CMK (cell line): ENCODE data around the gene SH2D5.
"Not testable (repeated sequence)": the region's sequence is repeated elsewhere in the genome, so short reads cannot be mapped to it uniquely, and the experiment has no call there.

Experiments
- DNase-seq: peaks from one replicate; pipeline ENCODE4 v3.0.0-alpha.2; 2010; ENCODE audit warnings: low read depth

The SH2D5 gene

DNA sequence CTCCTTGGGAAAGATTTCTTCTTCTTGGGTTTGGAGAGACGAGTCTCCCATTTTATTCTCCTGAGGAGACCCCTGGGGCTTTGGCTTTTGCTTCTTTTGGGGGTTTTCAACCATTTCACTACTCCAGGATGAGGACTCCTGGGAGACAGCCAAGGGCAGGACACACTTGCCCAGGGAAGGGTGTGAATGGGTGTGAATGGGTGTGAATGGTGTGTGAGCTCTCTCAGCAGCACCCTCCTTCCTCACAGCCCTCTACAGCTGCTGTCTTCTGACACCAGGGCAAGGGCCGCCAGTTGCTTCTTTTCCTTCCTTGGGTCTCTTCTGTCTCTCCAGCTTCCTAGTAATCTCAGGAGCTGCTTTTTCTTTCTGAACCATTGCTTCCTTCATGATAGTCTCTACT is 38.9 kb downstream of the SH2D5 start:
- no peak for DNase-seq

DNA sequence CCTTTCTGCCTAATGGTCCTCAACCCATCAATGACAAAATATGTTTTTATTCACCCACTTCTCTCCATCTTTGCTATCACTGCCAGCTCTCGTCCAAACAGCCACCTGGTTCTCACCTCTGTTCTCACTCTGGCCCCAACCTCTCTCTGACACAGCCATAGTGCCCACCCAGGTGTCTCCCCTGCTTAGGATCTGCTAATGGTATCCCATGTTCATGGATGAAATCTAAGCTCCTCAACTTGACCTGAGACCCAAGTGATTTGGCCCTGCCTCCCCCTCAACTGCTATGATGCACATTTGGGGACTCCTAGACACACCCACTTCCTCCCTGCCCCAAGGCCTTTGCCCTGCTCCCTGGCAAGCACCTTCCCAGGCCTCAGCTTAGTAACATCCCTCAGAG is 40.6 kb downstream of the SH2D5 start:
- DNase-seq, result no peak

DNA sequence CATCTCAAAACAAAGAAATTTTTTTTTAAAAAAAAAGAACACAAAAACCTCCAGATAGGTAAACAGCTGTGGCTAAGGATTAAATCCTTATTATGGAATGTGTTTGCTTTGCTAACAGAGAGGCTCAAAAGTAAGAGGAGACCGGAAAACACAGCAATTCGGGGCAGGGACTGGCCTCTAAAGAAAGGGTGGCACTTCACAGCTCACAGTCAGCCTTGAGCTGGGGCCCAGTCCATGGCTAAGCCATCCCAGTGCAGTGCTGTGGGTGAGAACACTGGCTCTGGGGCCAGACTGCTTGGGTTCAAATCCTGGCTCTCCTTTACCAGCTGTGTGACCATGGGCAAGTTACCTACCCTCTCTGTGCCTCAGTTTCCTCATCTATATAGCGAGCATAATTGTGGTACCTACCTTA is 42.9 kb downstream of the SH2D5 start:
- DNase-seq, result no peak

DNA sequence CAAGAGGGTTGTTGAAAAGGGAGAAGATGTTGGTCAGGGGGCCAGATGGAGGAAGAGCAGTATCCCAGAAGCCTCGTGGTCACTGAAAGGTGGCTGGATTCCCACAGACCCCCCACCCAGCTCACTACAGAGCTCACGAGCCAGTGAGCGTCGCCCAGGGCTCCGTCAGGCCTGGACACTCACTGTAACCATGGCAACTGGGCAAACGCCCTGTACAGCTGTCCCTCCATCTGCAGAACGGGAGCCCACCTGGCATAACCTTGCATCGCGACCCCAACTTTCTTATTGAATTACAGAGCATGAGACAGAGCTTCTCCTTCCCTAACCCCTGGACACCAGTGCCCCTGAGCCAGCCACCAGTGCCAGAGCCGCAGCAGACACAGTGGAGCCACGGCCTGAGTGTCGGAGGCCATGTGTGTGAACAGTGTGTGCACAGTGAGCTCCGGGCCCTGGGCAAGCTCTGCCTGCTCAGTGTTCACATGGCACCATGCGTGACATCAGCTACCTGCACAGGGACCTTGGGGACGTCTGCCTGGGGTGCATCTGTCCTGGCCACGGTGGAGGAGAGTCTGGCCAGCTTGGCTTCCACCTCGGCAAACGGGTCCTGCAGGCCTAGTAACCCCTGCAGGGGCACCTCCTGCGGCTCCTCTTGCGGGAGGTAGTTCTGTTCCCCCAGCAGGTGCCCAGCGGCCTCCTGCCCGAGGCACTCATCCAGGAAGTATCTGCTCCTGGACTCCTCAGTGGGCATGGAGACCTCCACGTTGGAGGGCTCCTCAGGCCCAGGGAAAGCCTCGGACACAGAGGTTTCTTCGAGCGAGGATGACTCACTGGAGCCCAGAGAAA is 45.4 kb downstream of the SH2D5 start:
- DNase-seq, result no peak

DNA sequence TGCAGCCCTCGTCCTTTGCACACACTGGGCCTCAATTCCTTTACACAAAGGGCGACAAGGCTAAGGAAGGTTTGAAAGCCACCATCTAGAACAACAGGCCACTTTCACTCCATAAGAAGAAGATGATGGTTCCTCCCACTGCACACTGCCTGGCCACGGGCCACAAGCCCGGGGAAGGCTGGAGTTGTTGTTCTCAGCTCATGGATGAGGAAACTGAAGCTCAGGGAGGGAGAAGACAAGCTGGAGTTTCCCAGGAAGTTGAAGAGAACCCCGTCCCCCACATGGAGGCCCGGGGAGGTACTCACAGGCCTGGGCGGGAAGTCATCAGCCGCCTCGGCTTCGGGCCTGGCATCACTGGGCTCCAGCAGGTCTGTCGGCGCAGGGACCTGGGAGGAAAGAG is 46.8 kb downstream of the SH2D5 start:
- no peak for DNase-seq

DNA sequence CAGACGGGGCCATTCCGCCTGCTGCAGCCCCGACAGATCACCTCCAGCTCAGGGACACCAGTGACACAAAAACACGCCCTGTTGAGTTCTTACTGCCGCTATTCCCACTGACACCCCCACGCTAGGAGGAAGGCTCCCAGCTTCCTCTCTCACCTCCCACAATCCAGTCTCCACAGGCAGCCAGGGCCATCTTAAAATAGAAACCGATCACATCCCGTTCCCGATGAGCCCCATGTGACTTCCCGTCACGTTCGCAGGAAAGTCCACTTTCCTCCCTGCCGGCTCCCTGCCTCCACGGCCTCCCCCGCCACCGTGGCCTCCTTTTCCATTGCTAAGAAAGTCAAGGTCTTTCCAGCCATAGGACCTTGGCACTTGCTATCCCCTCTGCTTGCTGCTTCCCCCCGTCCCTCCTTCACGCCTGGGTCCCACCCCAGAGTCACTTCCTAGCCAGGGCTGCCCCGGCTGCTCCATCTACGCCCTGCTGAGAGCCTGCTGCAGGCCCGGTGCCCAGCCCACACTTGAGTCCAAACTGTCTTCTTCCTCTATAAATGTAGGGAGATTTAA is 47.3 kb downstream of the SH2D5 start:
- DNase-seq, result no peak

DNA sequence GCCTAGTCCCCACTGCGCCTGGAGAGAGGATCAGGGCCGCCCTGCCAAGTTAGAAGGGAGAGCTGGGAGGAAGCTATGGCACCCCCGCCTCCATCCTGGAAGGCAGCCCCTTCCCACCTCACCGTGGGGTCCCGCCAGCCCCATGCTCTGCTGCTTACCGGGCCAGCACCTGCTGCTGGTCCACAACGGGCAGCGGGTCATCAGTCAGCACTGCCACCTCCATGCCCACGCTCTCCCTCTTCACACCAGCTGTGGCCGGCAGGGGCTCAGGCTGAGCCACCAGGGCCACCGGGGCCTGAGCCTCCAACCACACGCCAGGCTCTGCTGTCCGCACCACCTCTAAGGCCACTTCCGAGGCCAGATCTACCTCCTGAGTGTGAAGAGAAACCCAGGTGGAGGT is 47.9 kb downstream of the SH2D5 start:
- no peak for DNase-seq

DNA sequence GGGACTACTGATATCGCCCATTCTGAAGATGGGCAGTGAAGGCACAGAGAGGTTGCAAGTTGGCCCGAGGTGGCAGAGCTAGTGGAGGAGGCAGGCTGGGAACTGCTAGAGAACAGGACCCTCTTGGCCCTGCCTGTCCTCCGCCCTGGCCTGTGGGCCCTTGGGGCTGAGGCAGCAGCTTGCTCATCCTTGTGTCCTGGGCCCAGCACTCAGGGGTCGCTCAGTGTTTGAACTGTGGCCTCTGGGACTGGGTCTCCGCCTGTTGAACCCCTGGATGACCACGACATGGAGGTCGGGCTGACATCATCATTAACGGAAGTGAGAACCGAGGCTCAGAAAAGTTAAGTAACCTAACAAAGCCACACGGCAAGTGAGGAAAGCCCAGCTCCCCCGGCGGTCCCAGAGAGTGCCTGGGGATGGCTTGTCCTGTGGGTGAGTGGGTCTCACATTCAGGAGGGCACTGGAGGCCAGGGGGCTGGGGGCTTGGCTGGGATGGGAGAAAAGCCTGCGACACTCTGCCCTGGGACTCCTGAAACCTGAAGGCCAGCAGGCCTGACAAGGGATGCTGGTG is 48.4 kb downstream of the SH2D5 start:
- no peak for DNase-seq

DNA sequence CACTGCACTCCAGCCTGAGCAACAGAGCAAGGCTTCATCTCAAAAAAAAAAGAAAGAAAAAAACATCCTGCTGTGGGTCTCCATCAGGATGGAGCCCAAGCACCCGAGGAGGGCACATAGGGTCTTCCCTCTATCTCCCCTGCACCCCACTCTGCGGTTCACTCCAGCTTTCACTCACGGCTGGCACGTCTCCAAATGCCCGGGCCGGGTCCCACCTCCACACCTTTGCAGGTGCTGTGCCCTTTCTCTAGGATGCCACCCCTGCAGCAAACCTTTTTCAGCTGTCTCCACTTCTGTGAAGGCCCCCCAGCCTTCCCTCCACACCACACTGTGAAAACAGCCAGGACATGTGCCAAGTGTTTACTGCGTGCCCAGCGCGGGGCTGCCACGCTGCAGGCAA is 48.9 kb downstream of the SH2D5 start:
- no peak for DNase-seq

DNA sequence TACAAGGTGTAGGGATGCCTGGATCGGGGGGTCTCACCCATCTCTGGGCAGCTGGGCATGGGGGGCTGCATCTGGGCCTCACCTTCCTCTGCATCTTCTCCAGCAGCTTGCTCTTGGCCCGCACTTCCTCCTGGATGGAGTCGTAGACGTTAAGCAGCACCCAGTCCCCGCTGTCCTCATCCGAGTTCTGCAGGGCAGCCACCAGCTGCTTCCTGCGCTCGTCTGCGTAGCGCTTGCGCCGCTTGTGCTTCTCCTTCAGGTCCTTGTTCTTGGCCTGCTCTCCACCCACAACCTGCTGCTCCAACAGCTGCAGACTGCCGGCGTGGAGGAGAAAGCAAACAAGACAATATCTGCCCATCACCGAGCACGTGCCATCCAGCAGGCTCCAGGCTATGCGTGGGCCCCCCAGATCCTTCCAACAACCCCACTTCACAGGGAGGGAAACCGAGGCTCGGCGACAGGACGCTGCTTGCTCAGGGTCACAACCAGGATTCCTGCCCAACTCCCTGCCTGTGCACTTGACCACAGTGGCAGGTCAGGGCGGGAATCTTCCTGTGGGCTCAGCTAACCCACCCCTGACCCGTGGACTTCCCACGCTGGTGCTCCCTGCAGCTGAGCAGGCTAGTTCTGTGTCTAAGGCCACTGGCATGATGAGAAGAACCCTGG is 49.8 kb downstream of the SH2D5 start:
- no peak for DNase-seq

DNA sequence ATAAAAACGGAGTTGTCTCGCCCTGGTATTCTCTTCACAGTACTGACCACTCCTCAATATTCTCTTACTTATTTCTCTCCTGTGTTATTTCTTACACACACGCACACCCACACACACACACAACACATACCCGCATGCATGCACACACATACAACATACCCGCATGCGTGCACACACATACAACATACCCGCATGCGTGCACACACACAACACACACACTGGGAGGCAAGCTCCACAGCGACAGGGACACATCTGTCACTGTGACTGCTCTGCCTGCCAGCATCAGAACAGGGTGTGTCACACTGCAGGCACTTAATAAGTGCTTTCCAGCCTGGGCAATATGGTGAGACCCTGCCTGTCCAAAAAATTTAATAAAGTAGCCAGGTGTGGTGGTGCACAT is 50.5 kb downstream of the SH2D5 start:
- DNase-seq, result no peak

DNA sequence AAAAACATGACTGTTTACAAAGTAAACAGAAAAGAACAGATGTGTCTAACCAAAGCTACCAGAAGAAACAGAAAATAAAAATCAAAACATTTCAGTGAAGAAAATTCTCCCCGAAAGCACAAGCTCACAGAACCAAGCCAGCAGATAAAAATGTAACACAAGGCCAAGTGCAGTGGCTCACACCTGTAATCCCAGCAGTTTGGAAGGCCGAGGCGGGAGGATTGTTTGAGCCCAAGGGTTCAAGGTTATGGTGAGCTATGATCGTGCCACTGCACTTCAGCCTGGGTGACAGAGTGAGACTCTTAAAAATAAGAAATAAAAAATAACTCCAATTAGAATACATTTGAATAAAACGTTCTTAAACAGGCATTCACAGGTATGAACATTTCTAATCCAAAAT is 52.2 kb downstream of the SH2D5 start:
- DNase-seq, result no peak

DNA sequence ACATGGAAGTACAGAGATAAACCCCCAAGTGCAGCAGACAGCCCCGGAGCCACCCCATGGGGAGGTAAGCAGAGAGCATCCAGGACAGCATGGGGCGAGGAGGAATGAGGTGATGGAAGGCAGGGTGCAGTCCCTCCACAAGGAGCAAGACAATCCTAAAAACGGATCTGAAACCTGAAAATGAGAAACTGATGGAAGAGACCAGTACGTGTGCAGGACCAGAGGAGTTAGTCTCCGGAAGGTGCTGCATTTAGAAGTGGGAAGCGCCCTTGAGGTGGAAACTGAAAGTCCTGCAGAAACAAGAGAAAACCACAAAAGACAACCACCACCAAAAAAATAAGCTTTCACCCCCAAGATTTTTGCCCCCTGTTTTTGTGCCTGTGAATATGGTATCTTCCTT is 53.9 kb downstream of the SH2D5 start:
- DNase-seq, result no peak

DNA sequence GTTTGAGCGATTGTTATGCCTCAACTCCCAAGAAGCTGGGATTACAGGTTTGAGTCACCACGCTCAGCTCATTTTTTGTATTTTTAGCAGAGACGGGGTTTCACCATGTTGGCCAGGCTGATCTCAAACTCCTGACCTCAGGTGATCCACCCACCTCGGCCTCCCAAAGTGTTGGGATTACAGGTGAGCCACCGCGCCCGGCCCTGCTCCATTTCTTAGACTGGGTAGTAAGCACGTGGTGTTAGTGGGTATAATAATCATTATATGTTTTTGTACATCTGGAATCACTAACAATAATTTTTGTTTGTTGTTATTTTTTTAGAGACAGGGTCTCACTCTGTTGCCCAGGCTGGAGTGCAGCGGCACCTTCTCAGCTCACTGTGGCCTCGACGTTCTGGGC is 58.9 kb downstream of the SH2D5 start:
- DNase-seq, result not testable (repeated sequence)

DNA sequence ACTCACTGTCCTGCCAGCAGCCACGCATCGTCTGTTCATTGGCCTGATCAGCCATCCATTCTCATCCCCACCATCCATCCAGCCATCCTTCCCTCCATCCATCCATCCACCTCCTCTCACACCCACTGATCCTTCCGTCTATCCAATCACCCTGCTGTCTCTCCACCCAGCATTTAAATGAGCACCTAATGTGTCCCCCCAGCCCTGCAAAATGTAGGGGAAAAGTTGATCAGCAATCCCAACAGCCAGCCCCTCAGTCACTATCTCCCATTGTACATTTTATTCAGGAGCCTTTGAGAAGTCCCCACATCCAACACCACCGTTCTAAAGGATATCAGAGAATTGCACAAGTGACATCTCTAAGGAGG is 60.3 kb downstream of the SH2D5 start:
- no peak for DNase-seq

DNA sequence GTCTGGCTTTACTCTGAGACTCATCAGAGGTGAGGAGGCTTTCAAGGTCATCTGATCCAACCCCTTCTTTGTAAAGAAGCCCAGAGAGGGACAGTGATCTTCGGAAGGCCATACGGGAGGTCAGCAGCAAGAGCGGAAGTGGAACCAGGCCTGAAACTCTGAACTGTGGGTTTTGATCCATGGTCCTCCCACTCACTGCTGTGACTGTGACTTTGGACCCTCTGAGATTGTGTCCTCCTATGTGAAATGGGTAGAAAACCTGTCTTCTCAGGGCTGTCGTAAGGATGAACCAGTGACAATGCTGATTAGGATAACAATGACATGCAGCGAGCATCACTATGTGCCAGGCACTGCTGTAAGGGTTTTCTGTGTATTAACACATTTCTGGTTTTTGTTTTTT is 61.6 kb downstream of the SH2D5 start:
- DNase-seq, result no peak
